OCI-LY1 (cell line): ENCODE results near the gene PUM2.

ENCODE experiments used
- CTCF ChIP-seq: fragments of 200-600 bp; sonication (generic), shearing (Covaris generic); IDR thresholded peaks from 2 replicates; pipeline ENCODE4 v1.5.1; 2017; ENCODE audit warnings: mild to moderate bottlenecking, antibody characterized with exemption, low read length, moderate library complexity, mixed read lengths
- EZH2 ChIP-seq: fragments of 200-600 bp; sonication (generic), shearing (Covaris generic); IDR thresholded peaks from 2 replicates; pipeline ENCODE4 v1.8.0; 2017; ENCODE audit warnings: borderline replicate concordance, mixed run types, mild to moderate bottlenecking, antibody characterized with exemption, low read length, moderate library complexity, mixed read lengths

- no peak for TF ChIP-seq CTCF
- TF ChIP-seq EZH2: no peak
Observed at GRCh38 chr2:20267529-20267928, 83.1 kb downstream of the PUM2 start.
